Memory B cell (primary cell): ENCODE data around the gene RARS2.
A peak's percentile ranks its signal among the peaks of the same experiment; 100 is the strongest.
"Not testable (repeated sequence)": the region's sequence is repeated elsewhere in the genome, so short reads cannot be mapped to it uniquely, and the experiment has no call there.

ENCODE experiments used
- ATAC-seq: fragments of 150-1000 bp; cut with Tn5 transposase; 2 replicates; pipeline ENCODE4 v1.10.0; 2021; ENCODE audit warnings: low read depth, mild to moderate bottlenecking, moderate library complexity
- DNase-seq, 2 donors: peaks; one replicate each; pipeline ENCODE4 v3.0.0; 2022; ENCODE audit warnings: low spot score in 2 of 2
- H3K27ac Mint-ChIP-seq: one replicate; pipeline ENCODE4 v1.8.0; 2022; ENCODE audit warnings: mild to moderate bottlenecking, moderate library complexity, mixed read lengths
- H3K27me3 Mint-ChIP-seq: one replicate; pipeline ENCODE4 v1.8.0; 2022; ENCODE audit warnings: mixed read lengths
- H3K36me3 Mint-ChIP-seq: one replicate; pipeline ENCODE4 v1.8.0; 2022; ENCODE audit warnings: mild to moderate bottlenecking, mixed read lengths
- H3K4me1 Mint-ChIP-seq: one replicate; pipeline ENCODE4 v1.8.0; 2022; ENCODE audit warnings: mixed read lengths
- H3K4me3 Mint-ChIP-seq: one replicate; pipeline ENCODE4 v1.8.0; 2022; ENCODE audit warnings: mild to moderate bottlenecking, moderate library complexity, mixed read lengths
- H3K9me3 Mint-ChIP-seq: one replicate; pipeline ENCODE4 v1.8.0; 2022; ENCODE audit warnings: mixed read lengths

Gene RARS2, protein sequence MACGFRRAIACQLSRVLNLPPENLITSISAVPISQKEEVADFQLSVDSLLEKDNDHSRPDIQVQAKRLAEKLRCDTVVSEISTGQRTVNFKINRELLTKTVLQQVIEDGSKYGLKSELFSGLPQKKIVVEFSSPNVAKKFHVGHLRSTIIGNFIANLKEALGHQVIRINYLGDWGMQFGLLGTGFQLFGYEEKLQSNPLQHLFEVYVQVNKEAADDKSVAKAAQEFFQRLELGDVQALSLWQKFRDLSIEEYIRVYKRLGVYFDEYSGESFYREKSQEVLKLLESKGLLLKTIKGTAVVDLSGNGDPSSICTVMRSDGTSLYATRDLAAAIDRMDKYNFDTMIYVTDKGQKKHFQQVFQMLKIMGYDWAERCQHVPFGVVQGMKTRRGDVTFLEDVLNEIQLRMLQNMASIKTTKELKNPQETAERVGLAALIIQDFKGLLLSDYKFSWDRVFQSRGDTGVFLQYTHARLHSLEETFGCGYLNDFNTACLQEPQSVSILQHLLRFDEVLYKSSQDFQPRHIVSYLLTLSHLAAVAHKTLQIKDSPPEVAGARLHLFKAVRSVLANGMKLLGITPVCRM

DNA sequence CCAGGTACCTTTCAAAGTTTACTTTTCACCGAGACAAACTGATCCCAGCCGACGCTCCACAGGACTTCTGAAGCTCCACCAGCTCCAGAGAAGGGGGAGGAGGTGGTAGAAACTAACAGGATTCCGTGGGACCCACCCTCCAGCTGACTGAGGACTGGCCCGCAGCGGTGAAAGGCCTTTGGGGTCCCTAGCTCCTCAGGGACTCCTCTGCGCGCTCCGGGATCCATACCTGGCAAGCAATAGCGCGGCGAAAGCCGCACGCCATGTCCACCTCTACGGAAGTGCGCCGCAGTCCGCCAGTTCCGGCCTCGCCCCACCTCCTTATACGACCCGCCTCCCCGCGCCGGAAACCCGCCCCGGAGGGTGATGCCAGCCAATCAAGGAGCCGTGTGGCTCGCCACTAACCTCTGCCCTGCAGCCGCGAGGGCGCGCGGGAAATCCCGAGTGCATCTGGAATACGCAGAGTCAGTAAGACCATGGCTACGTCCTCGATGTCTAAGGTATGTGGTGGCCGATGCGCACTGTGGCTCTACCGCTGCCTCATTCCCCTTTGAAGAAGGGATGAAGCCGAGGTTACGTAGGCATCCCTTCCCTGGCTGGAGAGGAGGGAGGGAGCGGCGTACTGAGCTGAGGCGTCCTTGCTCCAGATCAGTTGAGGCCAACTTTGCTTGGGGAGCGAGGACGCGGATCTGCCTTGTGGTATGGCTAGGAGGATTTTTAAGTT is at the start of gene RARS2, which contains the start of gene ORC3:
RARS2 (minus strand) TSS at position 295 of the 724 bp plus-strand sequence; CDS start at position 265, 30 bp downstream.
ORC3 (plus strand) TSS at position 443 of the 724 bp plus-strand sequence; CDS start at position 477, 34 bp downstream.
- Mint-ChIP-seq H3K27me3 (no peaks in the 10 kb centered on the region), H3K27ac (peak within 1 kb of the TSS; percentile 96), H3K4me1 (peaks cover 34% of the 10 kb centered on the region), H3K4me3 (peak within 1 kb of the TSS; percentile 92), H3K36me3 (peaks cover 8% of the 10 kb centered on the region), H3K9me3 (no peaks in the 10 kb centered on the region)
- ATAC-seq (peak; percentile 99), DNase-seq (peak; percentile 87 to 89)

DNA sequence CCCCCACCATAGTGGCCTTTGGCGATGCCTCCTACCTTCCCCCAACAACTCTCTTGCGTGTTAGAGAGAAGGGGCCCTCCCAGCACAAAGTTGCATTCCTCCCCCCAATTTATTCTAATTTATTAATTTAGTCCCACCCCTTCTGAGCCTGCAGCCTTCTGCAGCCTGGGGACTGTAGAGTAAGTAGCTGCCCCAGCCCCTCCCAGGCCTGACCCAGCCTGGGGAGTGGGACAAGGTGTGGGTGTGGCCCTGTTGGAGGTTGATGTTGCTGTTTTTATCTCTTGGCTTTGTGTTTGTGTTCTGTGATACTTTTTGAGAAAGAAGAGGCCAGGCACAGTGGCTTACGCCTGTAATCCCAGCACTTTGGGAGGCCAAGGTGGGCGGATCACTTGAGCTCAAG is 49.6 kb upstream of the RARS2 start:
- Mint-ChIP-seq H3K27ac (no peak overlapping the region), H3K27me3 (no peaks in the 10 kb centered on the region), H3K36me3 (peaks cover 21% of the 10 kb centered on the region), H3K9me3 (no peaks in the 10 kb centered on the region), H3K4me1 (no peaks in the 10 kb centered on the region), H3K4me3 (no peak overlapping the region)
- no peak for DNase-seq
- no peak for ATAC-seq

DNA sequence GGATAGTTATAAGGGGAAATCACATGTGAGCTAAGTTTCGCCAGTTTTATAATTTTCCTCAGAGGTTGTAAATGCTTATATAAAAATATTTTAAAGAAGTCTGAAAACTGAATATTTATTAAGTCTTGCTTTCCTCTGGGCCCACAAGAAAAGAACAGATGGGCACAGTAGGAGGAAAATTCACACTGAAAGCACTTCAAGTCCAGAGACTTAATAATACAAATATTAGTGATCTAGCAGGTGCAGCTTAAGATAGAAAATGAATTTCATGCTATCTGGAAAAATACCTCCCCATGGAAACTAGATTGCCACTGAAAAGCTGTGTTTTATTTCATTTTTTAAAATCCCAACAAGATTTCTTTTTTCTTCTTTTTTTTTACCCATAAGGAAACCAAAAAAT is 47.3 kb upstream of the RARS2 start:
- Mint-ChIP-seq H3K36me3 (peaks cover 25% of the 10 kb centered on the region), H3K27ac (no peak overlapping the region), H3K27me3 (no peaks in the 10 kb centered on the region), H3K9me3 (no peaks in the 10 kb centered on the region), H3K4me3 (no peak overlapping the region), H3K4me1 (no peaks in the 10 kb centered on the region)
- DNase-seq: no peak
- ATAC-seq: no peak

DNA sequence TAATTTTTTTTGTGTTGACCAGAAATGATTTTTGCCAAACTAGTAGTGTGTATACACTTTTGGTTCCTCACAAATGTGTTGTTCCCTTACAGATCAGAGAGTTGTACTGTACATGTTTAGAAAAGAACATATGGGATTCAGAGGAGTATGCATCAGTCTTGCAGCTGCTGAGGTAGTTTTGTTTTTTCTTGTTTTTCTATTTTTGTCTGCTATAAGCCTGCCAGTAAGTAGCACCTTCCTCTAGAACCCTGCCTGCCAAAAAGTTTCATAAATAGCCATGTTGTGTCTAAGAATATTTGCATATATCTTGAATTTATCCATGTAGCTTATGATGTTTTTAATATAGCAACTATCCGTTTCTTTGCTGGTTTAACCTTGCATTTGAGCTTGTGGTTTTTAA is 46.5 kb upstream of the RARS2 start:
- Mint-ChIP-seq H3K9me3 (no peaks in the 10 kb centered on the region), H3K4me1 (no peaks in the 10 kb centered on the region), H3K36me3 (peaks cover 25% of the 10 kb centered on the region), H3K4me3 (no peak overlapping the region), H3K27me3 (no peaks in the 10 kb centered on the region), H3K27ac (no peak overlapping the region)
- ATAC-seq (no peak), DNase-seq (no peak)

DNA sequence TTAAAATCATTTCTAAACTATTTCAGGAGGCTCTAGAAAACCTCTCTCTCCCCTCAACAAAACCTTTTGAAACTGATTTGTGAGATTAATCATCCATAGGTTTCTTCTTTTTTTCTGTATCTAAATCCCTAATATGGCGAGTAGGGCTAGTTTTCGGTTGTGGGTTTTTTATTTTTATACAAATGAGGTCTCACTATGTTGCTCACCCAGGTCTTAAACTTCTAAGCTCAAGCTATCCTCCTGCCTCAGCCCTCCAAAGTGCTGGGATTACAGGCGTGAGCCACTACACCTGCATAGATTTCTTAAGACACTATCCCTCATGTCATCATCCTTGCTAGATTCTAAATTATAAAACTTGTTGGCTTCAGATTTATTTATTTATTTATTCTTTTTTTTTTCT is 44.1 kb upstream of the RARS2 start:
- Mint-ChIP-seq H3K9me3 (no peaks in the 10 kb centered on the region), H3K36me3 (peaks cover 29% of the 10 kb centered on the region), H3K27ac (no peak overlapping the region), H3K4me3 (no peak overlapping the region), H3K27me3 (no peaks in the 10 kb centered on the region), H3K4me1 (no peaks in the 10 kb centered on the region)
- ATAC-seq (no peak), DNase-seq (no peak)

DNA sequence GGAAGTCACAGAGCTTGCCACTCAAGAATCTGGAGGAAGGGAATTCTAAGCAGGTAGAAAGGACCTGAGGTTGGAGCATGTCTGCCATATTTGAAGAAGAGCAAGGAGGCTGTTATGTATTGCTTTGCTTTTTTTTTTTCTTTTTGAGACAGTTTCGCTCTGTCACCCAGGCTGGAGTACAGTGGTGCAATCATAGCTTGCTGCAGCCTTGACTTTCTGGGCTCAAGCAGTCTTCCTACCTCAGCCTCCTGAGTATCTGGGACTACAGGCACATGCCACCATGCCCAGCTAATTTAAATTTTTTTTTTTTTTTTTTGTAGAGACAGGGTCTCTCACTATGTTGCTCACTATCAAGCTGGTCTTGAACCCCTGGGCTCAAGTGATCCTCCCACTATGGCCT is 41.0 kb upstream of the RARS2 start:
- Mint-ChIP-seq H3K27ac (no peak overlapping the region), H3K4me1 (no peaks in the 10 kb centered on the region), H3K9me3 (no peaks in the 10 kb centered on the region), H3K4me3 (no peak overlapping the region), H3K27me3 (no peaks in the 10 kb centered on the region), H3K36me3 (peaks cover 17% of the 10 kb centered on the region)
- ATAC-seq: no peak
- no peak for DNase-seq

DNA sequence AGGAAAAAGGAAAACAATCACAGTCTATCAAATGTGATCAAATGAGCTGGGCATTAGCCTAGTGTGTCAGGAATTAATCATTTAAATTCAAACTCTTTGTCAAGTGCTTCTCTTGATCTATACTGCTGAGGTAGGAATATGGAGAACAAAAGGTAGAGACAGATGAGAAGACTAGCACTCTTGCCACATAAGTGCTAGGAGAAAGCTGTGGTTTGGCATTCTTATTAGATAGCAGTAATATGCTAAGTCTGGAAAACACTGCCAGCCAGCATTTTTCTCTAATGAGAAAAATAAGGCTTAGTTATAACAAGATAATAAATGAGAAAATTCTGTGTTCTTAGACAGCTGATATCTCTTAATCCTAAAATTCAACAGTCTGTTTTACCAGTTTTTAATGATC is 39.1 kb upstream of the RARS2 start:
- no peak for ATAC-seq
- no peak for DNase-seq
- Mint-ChIP-seq H3K9me3 (no peaks in the 10 kb centered on the region), H3K27me3 (no peaks in the 10 kb centered on the region), H3K36me3 (peaks cover 21% of the 10 kb centered on the region), H3K4me3 (no peak overlapping the region), H3K4me1 (no peaks in the 10 kb centered on the region), H3K27ac (no peak overlapping the region)

DNA sequence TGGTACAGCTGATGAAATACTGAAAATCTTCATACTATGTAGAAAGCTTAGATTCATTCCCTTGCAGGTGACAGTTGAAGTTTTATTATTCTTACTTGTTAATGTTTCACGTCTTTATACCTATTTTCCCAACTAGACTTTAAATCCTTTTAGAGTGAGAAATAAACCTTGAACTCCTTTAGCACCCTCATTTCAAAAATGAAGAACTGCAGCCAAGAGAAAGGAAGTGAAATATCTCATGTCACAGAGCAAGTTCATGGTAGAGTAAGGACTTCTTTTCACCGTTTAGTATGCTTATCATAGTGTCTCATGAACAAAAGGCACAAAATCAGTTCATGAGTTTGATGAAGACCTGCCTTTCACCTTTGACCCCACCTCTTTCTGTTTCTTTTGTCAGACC is 38.6 kb upstream of the RARS2 start:
- no peak overlapping the region for H3K4me3 Mint-ChIP-seq
- no peaks in the 10 kb centered on the region for H3K4me1 Mint-ChIP-seq
- ATAC-seq (no peak), DNase-seq (no peak)
- peaks cover 23% of the 10 kb centered on the region for H3K36me3 Mint-ChIP-seq
- no peak overlapping the region for H3K27ac Mint-ChIP-seq
- H3K27me3 Mint-ChIP-seq: no peaks in the 10 kb centered on the region
- no peaks in the 10 kb centered on the region for H3K9me3 Mint-ChIP-seq

DNA sequence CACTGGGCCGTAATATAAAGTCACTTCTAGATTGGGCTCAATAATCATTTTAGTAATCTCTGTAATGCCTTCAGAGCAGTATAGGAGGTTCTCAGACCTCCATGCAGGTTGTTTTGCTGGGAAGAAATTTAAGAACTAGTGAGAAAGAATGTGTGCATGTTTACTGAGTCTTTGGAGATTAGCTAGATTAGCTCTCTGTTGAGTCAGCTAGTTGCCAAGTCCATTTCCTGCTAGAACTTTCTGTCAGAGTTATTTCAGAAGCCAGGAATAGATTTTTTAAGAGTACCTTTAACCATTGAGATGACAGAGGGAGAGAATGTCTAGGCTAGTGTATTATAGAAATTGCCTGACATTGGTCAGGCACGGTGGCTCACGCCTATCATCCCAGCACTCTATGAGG is 33.5 kb upstream of the RARS2 start:
- ATAC-seq (no peak), DNase-seq (no peak)
- no peaks in the 10 kb centered on the region for H3K27me3 Mint-ChIP-seq

DNA sequence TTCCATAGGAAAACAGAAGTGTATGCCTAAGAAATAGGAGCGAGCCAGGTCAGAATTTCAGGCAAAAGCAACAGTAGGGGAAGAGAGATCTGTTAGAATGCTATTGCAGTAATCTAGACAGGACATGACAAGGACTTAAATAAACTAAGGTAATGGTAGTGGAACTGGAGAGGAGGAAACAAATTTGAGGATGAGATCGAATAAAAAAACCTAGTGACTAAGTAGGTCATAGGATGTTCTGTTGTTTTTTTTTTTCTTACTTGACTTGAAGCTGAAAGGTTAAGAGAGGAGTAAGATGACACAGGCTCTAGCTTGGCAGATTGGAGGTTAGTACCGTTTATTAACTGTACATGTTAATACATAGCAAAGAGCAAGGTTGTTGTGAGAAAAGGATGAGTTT is 28.7 kb upstream of the RARS2 start:
- Mint-ChIP-seq H3K27me3 (no peaks in the 10 kb centered on the region), H3K36me3 (peaks cover 27% of the 10 kb centered on the region), H3K4me1 (no peaks in the 10 kb centered on the region), H3K9me3 (no peaks in the 10 kb centered on the region), H3K27ac (no peak overlapping the region), H3K4me3 (no peak overlapping the region)
- ATAC-seq: no peak
- DNase-seq: no peak

More for the DNA sequence above, 33.5 kb upstream of the RARS2 start:
- no peaks in the 10 kb centered on the region for H3K4me1 Mint-ChIP-seq
- H3K9me3 Mint-ChIP-seq: no peaks in the 10 kb centered on the region
- no peak overlapping the region for H3K4me3 Mint-ChIP-seq
- H3K36me3 Mint-ChIP-seq: peaks cover 26% of the 10 kb centered on the region
- no peak overlapping the region for H3K27ac Mint-ChIP-seq

DNA sequence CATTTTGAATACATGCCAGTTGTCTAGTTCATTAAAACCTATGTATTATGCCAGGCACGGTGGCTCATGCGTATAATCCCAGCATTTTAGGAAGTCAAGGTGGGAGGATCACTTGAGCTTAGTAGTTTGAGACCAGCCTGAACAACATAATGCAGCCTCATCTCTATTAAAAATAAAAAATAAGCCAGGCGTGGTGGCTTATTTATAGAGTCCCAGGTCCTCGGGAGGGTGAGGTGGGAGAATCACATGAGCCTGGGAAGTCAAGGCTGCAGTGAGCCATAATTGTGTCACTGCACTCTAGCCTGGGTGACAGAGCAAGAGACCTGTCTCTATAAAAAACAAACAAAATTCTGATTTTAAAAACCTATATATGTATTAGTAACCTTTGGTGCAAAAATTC is 27.6 kb upstream of the RARS2 start:
- Mint-ChIP-seq H3K4me1 (no peaks in the 10 kb centered on the region), H3K27ac (no peak overlapping the region), H3K27me3 (no peaks in the 10 kb centered on the region), H3K9me3 (no peaks in the 10 kb centered on the region), H3K4me3 (no peak overlapping the region), H3K36me3 (peaks cover 30% of the 10 kb centered on the region)
- ATAC-seq (no peak), DNase-seq (no peak)

DNA sequence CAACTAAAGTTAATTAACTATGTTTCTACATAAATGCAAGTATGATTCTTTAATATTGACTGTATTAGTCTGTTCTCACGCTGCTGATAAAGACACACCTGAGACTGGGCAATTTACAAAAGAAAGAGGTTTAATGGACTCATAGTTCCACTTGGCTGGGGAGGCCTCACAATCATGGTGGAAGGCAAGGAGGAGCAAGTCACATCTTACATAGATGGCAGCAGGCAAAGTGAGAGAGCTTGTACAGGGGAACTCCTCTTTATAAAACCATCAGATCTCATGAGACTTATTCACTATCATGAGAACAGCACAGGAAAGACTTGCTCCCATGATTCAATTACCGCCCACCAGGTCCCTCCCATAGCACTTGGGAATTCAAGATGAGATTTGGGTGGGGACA is 23.2 kb upstream of the RARS2 start:
- not testable (repeated sequence) for ATAC-seq, H3K9me3 Mint-ChIP-seq
- H3K36me3 Mint-ChIP-seq: peaks cover 30% of the 10 kb centered on the region

DNA sequence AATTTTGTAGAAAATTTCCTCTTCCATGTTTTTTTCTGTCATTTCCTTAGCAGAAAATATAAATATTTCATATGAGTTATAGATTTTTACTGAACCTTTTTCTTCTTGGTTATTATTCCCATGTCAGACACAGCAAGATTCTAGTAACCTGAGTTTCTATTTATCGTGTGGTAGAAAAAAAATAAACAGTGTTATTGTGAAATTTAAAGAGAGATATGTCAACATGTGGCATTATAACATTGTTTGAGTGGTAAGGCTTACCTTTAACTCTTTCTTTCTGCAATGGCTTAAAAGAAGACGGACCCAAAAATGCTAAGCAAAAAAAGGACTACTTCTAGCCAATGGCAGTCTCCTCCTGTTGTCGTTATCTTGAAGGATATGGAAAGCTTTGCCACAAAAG is 19.0 kb upstream of the RARS2 start:
- H3K36me3 Mint-ChIP-seq: peaks cover 21% of the 10 kb centered on the region

More for the DNA sequence above, 23.2 kb upstream of the RARS2 start:
- H3K4me3 Mint-ChIP-seq, H3K27ac Mint-ChIP-seq, DNase-seq, H3K27me3 Mint-ChIP-seq, H3K4me1 Mint-ChIP-seq: not testable (repeated sequence)

DNA sequence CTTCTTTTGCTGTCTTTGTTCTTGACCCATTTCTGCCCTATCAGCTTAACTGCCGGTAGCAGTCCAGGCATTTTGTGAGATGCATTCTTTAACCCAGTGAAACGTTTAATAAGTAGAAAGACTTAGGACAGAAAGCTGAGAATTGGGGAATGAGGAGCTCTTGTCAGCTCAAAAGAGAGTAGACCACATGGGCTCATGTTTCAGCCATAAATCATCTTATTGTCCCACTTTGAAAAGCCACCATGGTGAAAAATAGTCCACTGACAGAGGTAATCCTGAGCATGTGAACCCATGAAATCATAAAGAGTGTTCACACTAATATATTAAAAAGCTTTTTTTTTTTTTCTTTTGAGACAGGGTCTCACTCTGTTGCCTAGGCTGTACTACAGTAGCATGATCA is 16.4 kb upstream of the RARS2 start:
- ATAC-seq (no peak), DNase-seq (no peak)
- Mint-ChIP-seq H3K36me3 (peaks cover 14% of the 10 kb centered on the region), H3K27ac (no peak overlapping the region), H3K4me1 (no peaks in the 10 kb centered on the region), H3K27me3 (no peaks in the 10 kb centered on the region), H3K9me3 (no peaks in the 10 kb centered on the region), H3K4me3 (no peak overlapping the region)

More for the DNA sequence above, 19.0 kb upstream of the RARS2 start:
- Mint-ChIP-seq H3K9me3 (no peaks in the 10 kb centered on the region), H3K27ac (no peak overlapping the region), H3K4me3 (no peak overlapping the region), H3K27me3 (no peaks in the 10 kb centered on the region), H3K4me1 (no peaks in the 10 kb centered on the region)
- no peak for ATAC-seq
- no peak for DNase-seq
